ENCODE measurements around the gene TRIM43B. TPM values are rescaled to one million over a fixed set of nuclear protein-coding genes. Genes with fewer than 3 reads are reported as not detected.
"Not testable (repeated sequence)": the region's sequence is repeated elsewhere in the genome, so short reads cannot be mapped to it uniquely, and the experiment has no call there.

Gene TRIM43B
- total RNA-seq, 1 donor from 2014 or later, result not detected

DNA sequence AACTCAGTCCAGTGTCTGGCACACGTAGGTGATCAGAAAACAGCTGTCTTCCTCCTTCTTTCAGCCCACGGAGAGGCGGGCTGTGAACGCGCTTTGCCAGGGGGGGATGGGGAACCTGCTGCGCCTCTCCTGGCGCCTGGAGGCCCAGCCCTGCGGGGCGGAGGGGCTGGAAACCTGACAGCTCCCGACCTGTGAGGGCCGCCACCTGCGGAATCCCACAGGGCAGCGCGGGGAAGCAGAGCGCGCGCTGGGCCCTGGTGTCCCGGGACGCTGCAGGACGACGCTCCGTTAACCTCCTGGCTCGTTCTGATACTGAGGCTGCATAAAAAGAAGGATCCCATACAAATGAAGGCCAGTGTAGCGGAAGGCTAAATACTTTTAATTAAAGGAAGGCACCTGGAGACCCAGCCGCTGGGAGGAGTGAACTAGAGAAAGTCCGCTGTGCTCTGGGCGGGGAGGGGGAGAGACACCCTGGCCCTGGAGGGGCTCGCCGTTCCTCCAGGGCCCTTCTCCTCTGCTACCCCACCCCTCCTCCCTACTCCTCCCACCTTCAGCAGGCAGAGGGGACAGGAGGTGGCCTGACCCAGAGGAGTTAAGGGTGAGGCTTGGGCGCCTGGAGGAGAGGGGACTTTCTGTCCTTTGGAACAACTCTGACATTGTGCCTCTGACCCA, 57.2 kb downstream of the TRIM43B start:
- H3K4me2 ChIP-seq; H3K9ac ChIP-seq; H3K9me3 ChIP-seq (ENCODE audit: low read depth); H3K79me2 ChIP-seq (ENCODE audit: low read depth); H3K27me3 ChIP-seq; DNase-seq (ENCODE audit: low spot score); H3K9me3 Mint-ChIP-seq; H4K20me1 ChIP-seq (ENCODE audit: low read depth); H3K27ac ChIP-seq; H3K4me3 ChIP-seq; H3K27ac Mint-ChIP-seq; H3K36me3 Mint-ChIP-seq; H3K4me1 Mint-ChIP-seq; H3K4me1 ChIP-seq; H3F3A ChIP-seq (ENCODE audit: low read depth); H2AFZ ChIP-seq (replicated peaks); H3K36me3 ChIP-seq; H3K4me3 Mint-ChIP-seq; H3K27me3 Mint-ChIP-seq (ENCODE audit: insufficient read depth, low read depth): not testable (repeated sequence)

Small RNA genes within 50 kb of the gene (small RNA-seq; reads per million reads assigned to genes)
- gene AC009237.11 (not detected), gene AC133104.2 (not detected)

Other genes with a start within 250 kb of the TRIM43B start
- gene PROM2, start 210.3 kb downstream of the TRIM43B start, total RNA-seq (ENCODE audit: low replicate concordance), result 0.95 and 2.4 TPM in 2 replicates
- 0.64 and 1.1 TPM in 2 replicates for gene KCNIP3, start 187.4 kb downstream of the TRIM43B start, total RNA-seq (ENCODE audit: low replicate concordance)
- gene FAHD2A, start 82.0 kb downstream of the TRIM43B start, total RNA-seq (ENCODE audit: low replicate concordance), result 36.4 and 37.0 TPM in 2 replicates
- not detected in 2 replicates for gene TRIM43, start 107.2 kb upstream of the TRIM43B start, total RNA-seq (ENCODE audit: low replicate concordance)